Sigmoid colon (tissue), 4 donors: Measurements from ENCODE around the gene RAET1L.

ENCODE experiments used
- EP300 ChIP-seq, 4 donors: sonication (generic); formaldehyde crosslinking; IDR thresholded peaks; one replicate each; pipeline ENCODE4 v1.6.1; 2017; ENCODE audit warnings: antibody characterized with exemption in 4 of 4
- TF ChIP-seq, protein P1 (sequence below), 4 experiments: fragments of 450-650 bp in 3 of 4; fragments of 200-600 bp in 1 of 4; IDR thresholded peaks; one replicate each; pipeline ENCODE4 v1.5.1; 2016 to 2019; ENCODE audit warnings: antibody characterized with exemption in 4 of 4, mild to moderate bottlenecking in 3 of 4, moderate library complexity in 2 of 4

DNA sequence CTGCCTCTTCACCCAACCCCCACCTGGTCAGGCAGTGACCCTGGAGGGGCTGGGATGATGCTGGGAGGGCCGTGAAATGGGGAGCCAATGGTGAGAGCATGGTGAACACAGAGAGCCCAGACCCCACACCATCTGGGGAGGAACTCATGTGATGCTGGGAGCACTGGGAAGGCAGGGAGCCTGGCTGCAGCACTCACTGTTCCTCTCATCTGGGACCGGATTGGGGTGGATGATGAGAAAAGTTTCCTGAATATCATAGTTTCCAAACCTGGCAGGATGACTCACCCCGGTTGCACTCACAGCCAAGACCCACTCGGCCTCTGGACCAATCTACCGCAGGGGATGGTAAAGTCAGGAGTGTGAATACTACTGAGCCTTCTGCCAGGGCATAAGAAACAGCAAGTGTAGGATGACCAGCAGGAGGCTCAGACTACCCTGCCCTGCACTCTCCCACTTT, 39.8 kb downstream of the RAET1L start:
- TF ChIP-seq, protein P1, sequence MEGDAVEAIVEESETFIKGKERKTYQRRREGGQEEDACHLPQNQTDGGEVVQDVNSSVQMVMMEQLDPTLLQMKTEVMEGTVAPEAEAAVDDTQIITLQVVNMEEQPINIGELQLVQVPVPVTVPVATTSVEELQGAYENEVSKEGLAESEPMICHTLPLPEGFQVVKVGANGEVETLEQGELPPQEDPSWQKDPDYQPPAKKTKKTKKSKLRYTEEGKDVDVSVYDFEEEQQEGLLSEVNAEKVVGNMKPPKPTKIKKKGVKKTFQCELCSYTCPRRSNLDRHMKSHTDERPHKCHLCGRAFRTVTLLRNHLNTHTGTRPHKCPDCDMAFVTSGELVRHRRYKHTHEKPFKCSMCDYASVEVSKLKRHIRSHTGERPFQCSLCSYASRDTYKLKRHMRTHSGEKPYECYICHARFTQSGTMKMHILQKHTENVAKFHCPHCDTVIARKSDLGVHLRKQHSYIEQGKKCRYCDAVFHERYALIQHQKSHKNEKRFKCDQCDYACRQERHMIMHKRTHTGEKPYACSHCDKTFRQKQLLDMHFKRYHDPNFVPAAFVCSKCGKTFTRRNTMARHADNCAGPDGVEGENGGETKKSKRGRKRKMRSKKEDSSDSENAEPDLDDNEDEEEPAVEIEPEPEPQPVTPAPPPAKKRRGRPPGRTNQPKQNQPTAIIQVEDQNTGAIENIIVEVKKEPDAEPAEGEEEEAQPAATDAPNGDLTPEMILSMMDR (IDR thresholded peaks at IDR 0.05), result no peak
- TF ChIP-seq EP300 (IDR thresholded peaks at IDR 0.05), result no peak
